DND-41 (cell line): Measurements from ENCODE around the gene ELMOD1.

Source experiments
- ATAC-seq: fragments of 200-7000 bp; cut with Tn5 transposase; 3 replicates; pipeline ENCODE4 v1.9.1; 2021; ENCODE audit warnings: low read depth; ENCODE audit not compliant: insufficient read depth
- DNase-seq: peaks from one replicate; pipeline ENCODE4 v3.0.0-alpha.2; 2020
- H2AFZ ChIP-seq: 2 replicates; pipeline ENCODE4 v1.6.0; 2012; ENCODE audit warnings: low read depth, low read length
- H3K27ac ChIP-seq: 2 replicates; pipeline ENCODE4 v1.5.1; 2012; ENCODE audit warnings: low read length, inconsistent platforms
- H3K27me3 ChIP-seq: fragments of 200-600 bp; sonication (generic); 2 replicates; pipeline ENCODE4 v1.6.0; 2012; ENCODE audit warnings: low read length, mild to moderate bottlenecking, inconsistent platforms; ENCODE audit not compliant: insufficient read depth, poor library complexity
- H3K36me3 ChIP-seq: 2 replicates; pipeline ENCODE4 v1.5.1; 2012; ENCODE audit warnings: low read length, inconsistent platforms; ENCODE audit not compliant: insufficient read depth
- H3K4me1 ChIP-seq: 2 replicates; pipeline ENCODE4 v1.5.1; 2012; ENCODE audit warnings: mild to moderate bottlenecking, low read length; ENCODE audit not compliant: insufficient read depth
- H3K4me2 ChIP-seq: 2 replicates; pipeline ENCODE4 v1.6.0; 2012; ENCODE audit warnings: mild to moderate bottlenecking, moderate library complexity, low read length, inconsistent platforms; ENCODE audit not compliant: insufficient read depth
- H3K4me3 ChIP-seq, 2 experiments: fragments of 200-600 bp in 1 of 2; shearing (Covaris generic) in 1 of 2; 2 replicates each; pipeline ENCODE4 v1.5.1; 2012 to 2016; ENCODE audit warnings: inconsistent platforms in 2 of 2, low read length in 2 of 2, mild to moderate bottlenecking in 2 of 2, low read depth in 1 of 2, moderate library complexity in 1 of 2
- H3K79me2 ChIP-seq: 2 replicates; pipeline ENCODE4 v1.6.0; 2012; ENCODE audit warnings: low read length, inconsistent platforms; ENCODE audit not compliant: insufficient read depth
- H3K9ac ChIP-seq: 2 replicates; pipeline ENCODE4 v1.6.0; 2012; ENCODE audit warnings: low read depth, mild to moderate bottlenecking, inconsistent platforms, low read length, moderate library complexity
- H3K9me3 ChIP-seq: 2 replicates; pipeline ENCODE4 v1.5.1; 2012; ENCODE audit warnings: low read length, moderate library complexity, mild to moderate bottlenecking, inconsistent platforms; ENCODE audit not compliant: insufficient read depth, severe bottlenecking
- H4K20me1 ChIP-seq: 2 replicates; pipeline ENCODE4 v1.6.0; 2012; ENCODE audit warnings: low read length; ENCODE audit not compliant: insufficient read depth
- EZH2 ChIP-seq: IDR thresholded peaks from 3 replicates; pipeline ENCODE4 v1.6.1; 2012; ENCODE audit warnings: borderline replicate concordance, low read depth, mild to moderate bottlenecking, moderate library complexity, low read length, inconsistent platforms; ENCODE audit not compliant: severe bottlenecking
- TF ChIP-seq, protein P1 (sequence below): IDR thresholded peaks from 2 replicates; pipeline ENCODE4 v1.5.1; 2012; ENCODE audit warnings: borderline replicate concordance, low read length, moderate library complexity, mild to moderate bottlenecking; ENCODE audit not compliant: poor library complexity, severe bottlenecking; ENCODE audit errors: extremely low read depth

The ELMOD1 gene

DNA sequence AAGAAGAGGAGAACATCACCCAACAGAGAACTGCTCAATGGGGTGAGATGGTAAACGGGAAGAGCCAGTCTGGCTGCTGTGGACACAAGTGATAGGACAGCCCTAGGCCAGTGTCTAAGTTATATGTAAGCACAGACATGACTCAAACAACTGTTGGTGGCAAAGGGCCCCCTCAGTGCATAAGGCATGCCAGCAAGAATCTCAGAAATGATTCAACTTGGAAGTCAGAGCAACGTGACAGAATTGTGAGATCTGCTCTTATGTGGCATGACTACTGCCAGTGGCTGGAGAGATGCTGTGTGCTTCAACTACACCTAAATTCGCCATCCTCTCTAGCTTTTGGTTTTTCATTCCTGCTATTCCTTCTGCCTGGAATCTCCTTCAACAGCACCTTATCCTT lies 113.5 kb downstream of the ELMOD1 start:
- TF ChIP-seq, protein P1, sequence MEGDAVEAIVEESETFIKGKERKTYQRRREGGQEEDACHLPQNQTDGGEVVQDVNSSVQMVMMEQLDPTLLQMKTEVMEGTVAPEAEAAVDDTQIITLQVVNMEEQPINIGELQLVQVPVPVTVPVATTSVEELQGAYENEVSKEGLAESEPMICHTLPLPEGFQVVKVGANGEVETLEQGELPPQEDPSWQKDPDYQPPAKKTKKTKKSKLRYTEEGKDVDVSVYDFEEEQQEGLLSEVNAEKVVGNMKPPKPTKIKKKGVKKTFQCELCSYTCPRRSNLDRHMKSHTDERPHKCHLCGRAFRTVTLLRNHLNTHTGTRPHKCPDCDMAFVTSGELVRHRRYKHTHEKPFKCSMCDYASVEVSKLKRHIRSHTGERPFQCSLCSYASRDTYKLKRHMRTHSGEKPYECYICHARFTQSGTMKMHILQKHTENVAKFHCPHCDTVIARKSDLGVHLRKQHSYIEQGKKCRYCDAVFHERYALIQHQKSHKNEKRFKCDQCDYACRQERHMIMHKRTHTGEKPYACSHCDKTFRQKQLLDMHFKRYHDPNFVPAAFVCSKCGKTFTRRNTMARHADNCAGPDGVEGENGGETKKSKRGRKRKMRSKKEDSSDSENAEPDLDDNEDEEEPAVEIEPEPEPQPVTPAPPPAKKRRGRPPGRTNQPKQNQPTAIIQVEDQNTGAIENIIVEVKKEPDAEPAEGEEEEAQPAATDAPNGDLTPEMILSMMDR: no peak
- no peak for TF ChIP-seq EZH2
- H3K27ac ChIP-seq: no peak overlapping the region
- H2AFZ ChIP-seq: no peak overlapping the region
- no peak for DNase-seq
- ATAC-seq: no peak
- H3K4me1 ChIP-seq: no peaks in the 10 kb centered on the region
- H3K4me3 ChIP-seq: no peak overlapping the region
- no peaks in the 10 kb centered on the region for H4K20me1 ChIP-seq
- no peaks in the 10 kb centered on the region for H3K9me3 ChIP-seq
- no peak overlapping the region for H3K4me2 ChIP-seq
- H3K36me3 ChIP-seq: no peaks in the 10 kb centered on the region
- H3K9ac ChIP-seq: no peak overlapping the region
- no peaks in the 10 kb centered on the region for H3K79me2 ChIP-seq
- no peaks in the 10 kb centered on the region for H3K27me3 ChIP-seq

DNA sequence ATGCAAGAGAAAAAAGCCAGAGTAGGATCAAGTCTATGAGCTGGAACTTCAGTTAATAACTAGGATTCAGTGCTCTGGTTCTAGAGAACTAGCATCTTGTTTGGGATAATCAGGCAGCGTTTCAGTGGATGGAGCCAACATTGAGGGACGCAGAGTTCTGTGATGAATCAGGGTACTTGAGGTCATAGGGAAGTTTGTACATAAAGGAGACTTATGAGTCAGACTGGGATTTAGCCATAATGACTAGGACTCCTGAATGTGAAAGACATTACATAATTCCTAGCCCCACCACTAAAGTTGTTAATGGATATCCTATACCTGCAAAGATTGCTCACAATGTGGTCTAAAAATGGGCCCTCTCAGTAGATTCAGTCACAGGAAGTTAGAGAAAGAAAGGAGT lies 114.1 kb downstream of the ELMOD1 start:
- Histone ChIP-seq H4K20me1 (no peaks in the 10 kb centered on the region), H3K4me2 (no peak overlapping the region), H3K4me3 (no peak overlapping the region), H3K27ac (no peak overlapping the region), H3K9ac (no peak overlapping the region), H3K9me3 (no peaks in the 10 kb centered on the region), H2AFZ (no peak overlapping the region), H3K36me3 (no peaks in the 10 kb centered on the region), H3K4me1 (no peaks in the 10 kb centered on the region), H3K27me3 (no peaks in the 10 kb centered on the region), H3K79me2 (no peaks in the 10 kb centered on the region)
- TF ChIP-seq, protein P1: no peak
- TF ChIP-seq EZH2: no peak
- ATAC-seq (no peak), DNase-seq (no peak)

DNA sequence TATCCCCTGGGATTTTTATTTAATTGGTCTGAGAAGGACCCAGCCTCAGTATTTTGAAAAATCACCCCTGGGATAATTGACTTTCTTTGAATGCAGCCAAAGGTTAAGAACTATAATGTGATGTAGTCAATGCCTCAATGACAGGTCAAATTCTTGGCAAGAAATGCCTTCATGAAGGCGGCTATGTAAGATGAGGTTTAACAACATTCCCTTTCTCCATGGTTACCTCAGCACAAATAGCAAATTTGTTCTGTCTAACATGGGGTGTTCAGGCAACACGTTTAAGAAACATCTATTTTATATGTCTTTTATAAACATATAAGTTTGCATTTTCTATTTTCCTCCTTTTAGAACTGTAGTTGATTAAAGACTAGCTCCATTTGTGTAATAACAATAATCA lies 115.6 kb downstream of the ELMOD1 start:
- Histone ChIP-seq H3K9me3 (no peaks in the 10 kb centered on the region), H3K36me3 (no peaks in the 10 kb centered on the region), H3K27ac (no peak overlapping the region), H3K27me3 (no peaks in the 10 kb centered on the region), H3K4me3 (no peak overlapping the region), H4K20me1 (no peaks in the 10 kb centered on the region), H3K4me1 (no peaks in the 10 kb centered on the region), H2AFZ (no peak overlapping the region), H3K4me2 (no peak overlapping the region), H3K9ac (no peak overlapping the region), H3K79me2 (no peaks in the 10 kb centered on the region)
- ATAC-seq: no peak
- TF ChIP-seq EZH2: no peak
- TF ChIP-seq, protein P1: no peak
- no peak for DNase-seq

DNA sequence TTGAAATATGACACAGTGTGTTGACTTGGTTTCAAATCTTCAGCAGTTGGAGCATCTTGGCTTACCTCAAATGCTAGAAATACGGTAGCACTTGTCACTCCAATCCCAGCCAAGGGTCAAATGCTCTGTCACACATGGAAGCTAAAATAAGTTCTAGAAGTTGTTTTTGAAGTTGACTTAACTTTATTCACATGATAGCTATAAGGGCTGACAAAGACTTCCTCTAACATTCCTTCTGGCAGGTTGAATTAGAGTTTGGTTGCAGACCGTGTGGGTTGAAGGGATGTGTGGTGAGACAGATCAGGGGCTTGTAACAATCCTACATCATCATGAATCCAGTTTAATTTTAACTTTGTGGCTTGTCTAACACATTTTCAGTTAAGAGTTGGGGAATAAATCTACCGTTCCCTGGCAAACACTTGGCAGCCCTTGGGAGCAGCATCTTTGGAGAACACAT lies 116.3 kb downstream of the ELMOD1 start:
- DNase-seq (no peak), ATAC-seq (no peak)
- H3K4me3 ChIP-seq: no peak overlapping the region
- H3K36me3 ChIP-seq: no peaks in the 10 kb centered on the region
- H3K4me1 ChIP-seq: no peaks in the 10 kb centered on the region
- H3K4me2 ChIP-seq: no peak overlapping the region
- no peak overlapping the region for H2AFZ ChIP-seq
- peaks cover 5% of the 10 kb centered on the region for H3K27me3 ChIP-seq
- H3K79me2 ChIP-seq: no peaks in the 10 kb centered on the region
- no peaks in the 10 kb centered on the region for H3K9me3 ChIP-seq
- H3K27ac ChIP-seq: no peak overlapping the region
- no peak for TF ChIP-seq EZH2
- TF ChIP-seq, protein P1: no peak
- no peaks in the 10 kb centered on the region for H4K20me1 ChIP-seq
- H3K9ac ChIP-seq: no peak overlapping the region
